ENCODE results near the gene TMEM161A.

Gene TMEM161A

DNA sequence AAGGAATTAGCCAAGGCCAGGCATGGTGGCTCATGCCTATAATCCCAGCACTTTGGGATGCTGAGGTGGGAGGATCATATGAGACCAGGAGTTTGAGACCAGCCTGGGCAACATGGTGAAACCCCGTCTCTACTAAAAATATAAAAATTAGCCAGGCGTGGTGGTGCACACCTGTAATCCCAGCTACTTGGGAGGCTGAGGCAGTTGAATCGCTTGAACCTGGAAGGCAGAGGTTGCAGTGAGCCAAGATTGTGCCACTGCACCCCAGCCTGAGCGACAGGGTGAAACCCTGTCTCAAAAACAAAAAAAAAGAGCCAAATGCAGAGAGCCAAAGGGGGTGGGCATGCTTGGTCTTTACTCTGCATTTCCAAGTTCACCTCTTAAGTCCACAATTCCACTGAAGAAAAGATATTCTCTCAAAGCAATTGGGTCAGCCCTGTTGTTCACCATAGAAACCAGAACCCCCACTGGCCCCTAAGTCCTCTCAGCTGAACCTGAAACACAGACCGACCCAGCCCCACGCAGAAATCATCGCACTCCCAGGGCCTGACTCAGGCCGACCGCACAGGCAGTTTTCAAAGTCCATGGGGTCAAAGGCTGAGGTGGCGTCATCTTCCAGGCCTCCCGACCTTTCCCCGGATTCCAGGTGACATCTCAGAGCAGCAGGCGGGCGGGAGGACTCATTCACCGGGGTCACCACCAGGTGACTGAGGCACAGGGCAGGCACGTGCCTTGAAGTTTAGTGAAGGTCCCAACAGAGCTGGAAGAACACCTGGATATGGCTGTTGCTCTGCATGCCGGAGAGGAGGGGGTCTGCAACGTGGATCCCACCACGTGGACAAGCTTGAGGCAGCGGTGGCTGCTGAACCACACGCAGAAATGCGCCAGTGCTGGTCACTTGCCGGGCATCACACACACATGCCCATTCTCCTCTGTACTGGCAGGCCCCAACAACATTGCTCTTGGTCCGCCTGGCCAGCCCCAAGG lies 41.3 kb downstream of the TMEM161A start:
- peak; percentile 58 for DNase-seq (ENCODE audit: low spot score)

DNA sequence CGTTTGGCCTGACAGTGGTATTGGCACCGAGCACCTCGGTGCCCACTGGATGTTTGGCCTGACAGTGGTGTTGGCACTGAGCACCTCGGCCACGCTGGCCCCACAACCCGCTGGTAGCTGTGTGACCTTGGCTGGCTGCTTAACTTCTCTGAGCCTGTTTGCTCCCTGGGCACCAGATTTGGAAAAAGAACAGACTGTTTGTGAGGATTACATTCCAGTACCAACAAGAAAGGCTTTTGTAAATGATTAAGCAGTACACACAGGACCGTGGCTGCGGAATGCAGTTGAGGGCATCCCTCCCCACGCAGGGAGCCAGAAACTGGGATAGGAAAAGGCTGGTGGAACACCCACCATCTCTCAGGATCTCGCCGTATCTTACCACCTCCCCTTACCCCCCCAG lies 42.6 kb downstream of the TMEM161A start:
- DNase-seq (ENCODE audit: low spot score): no peak

GRCh38 chr19:19094513-19094912 lies 43.8 kb downstream of the TMEM161A start:
- no peak for DNase-seq (ENCODE audit: low spot score)

DNA sequence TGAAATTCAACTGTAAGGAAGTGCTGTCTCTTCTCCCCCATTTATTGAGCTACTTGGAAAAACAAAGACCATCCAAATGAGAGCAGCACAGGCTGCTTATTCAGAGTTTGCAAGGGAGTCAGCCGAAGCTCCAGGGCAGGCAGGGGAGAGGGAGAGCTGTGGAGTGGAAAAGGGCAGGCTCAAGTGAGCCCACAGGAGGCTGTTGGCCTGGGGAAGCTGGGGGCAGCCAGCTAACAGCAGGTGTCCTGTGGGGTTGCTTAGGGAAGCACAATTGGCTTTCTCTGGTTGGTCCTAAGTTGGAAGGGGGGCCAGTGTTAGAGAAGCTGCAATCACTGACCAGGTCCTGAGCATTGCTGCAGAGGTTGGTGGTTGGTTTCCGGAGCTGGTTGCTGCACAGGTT lies 50.6 kb downstream of the TMEM161A start:
- DNase-seq (ENCODE audit: low spot score): no peak

DNA sequence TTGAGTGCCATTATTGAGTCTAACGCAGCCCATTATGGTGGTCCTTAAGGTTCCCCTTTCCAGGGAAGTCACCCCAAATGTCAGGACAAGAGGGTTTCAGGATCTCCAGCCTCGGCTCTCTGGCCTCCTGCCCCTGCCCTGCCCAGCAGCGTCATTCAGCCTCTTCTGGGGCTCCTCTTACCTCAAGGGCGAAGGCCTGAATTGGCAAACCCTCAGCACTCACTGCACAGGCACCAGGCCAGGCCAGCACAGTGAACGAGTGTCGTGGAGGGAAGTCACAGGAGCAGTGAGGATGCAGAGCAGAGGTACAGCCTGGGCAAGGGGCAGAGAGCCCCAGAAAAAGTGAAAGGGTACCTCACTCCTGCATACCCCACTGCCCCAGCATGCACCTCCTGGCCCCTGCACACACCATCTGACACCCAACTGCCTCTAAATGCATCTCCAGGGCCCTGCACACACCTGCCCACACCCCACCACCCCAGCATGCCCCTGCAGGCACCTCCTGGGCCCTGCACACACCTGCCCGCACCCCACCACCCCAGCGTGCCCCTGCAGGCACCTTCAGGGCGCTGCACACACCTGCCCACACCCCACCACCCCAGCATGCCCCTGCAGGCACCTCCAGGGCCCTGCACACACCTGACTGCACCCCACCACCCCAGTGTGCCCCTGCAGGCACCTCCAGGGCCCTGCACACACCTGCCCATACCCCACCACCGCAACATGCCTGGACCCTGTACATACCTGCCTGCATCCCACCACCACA lies 54.7 kb downstream of the TMEM161A start:
- DNase-seq (ENCODE audit: low spot score): no peak

GRCh38 chr19:19081642-19082151 lies 56.6 kb downstream of the TMEM161A start:
- no peak for DNase-seq (ENCODE audit: low spot score)

GRCh38 chr19:19079571-19079970 lies 58.7 kb downstream of the TMEM161A start:
- DNase-seq (ENCODE audit: low spot score): no peak

GRCh38 chr19:19078801-19079200 lies 59.5 kb downstream of the TMEM161A start:
- DNase-seq (ENCODE audit: low spot score): no peak

- DNase-seq (ENCODE audit: low spot score): no peak
These were observed 61.2 kb downstream of the TMEM161A start for GRCh38 chr19:19077103-19077502.

GRCh38 chr19:19076476-19076875 lies 61.8 kb downstream of the TMEM161A start:
- DNase-seq (ENCODE audit: low spot score): no peak

DNA sequence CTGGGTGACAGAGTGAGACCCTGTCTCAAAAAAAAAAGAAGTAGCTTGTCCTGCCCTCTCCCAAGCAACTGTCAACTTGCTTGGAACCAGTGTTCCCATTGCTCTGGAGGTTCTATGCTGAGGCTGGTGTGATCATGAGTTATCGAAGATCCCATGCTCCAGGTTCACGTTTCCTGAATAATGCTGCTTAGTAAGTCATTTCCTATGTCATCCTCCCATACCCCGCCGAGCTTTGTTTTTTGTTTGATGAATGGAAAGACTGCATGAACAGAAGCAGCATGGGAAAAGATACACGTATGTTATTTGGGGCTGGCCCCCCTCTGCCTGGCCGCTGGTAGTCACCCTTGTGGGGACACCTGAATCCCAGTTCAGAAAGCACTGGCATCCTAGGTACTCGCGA lies 63.2 kb downstream of the TMEM161A start:
- no peak for DNase-seq (ENCODE audit: low spot score)

DNA sequence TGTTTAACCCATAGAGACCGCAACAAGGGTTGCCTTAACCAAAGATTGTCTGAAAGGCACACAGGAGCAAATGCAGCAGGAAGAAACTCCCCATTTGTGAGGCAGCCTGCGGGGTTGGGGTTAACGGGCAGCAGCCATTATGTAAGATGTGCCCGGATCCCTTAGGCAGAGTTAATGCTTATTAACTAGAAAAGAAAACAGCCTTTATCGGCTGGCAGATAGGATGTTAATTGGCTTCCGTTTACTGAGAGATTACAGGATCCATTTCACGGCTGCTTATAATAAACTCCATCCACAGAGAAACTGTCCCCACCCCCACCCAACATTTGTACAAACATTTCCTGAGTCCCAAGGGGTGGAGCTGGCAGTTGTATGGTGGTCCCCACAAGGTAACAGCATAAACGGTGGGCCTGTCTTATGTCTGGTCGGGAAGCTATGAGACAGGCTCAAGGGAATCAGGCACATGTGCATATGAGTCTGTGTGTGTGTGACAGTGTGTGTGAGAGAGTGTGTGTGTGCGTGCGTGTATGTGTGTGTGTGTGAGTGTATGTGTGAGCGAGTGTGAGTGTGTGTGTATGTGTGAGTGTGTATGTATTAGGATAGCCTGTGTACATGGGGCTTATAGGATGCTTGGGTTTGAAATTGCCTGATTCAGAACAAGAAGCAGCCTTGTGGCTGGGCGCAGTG lies 63.9 kb downstream of the TMEM161A start:
- no peak for DNase-seq (ENCODE audit: low spot score)

DNA sequence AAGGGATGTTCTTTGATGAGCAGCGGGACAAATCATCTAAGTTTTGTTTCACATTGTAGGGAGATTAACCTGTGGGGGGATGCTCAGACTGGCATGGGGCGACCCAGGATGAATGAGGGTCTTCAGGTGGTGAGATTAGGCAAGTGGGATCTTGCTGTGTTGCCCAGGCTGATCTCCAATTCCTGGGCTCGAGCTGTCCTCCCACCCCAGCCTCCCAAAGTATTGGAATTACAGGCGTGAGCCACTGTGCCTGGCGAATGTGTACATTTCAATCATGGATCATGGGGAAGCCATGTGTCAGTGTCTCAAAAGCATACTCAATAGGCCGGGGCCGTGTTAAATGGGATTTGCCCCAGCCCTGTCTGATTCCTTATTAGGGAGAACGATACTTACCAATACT lies 66.4 kb downstream of the TMEM161A start:
- DNase-seq (ENCODE audit: low spot score): no peak

All from LoVo (cell line).